Measurements from ENCODE around the gene SCAMP4.

Gene SCAMP4

DNA sequence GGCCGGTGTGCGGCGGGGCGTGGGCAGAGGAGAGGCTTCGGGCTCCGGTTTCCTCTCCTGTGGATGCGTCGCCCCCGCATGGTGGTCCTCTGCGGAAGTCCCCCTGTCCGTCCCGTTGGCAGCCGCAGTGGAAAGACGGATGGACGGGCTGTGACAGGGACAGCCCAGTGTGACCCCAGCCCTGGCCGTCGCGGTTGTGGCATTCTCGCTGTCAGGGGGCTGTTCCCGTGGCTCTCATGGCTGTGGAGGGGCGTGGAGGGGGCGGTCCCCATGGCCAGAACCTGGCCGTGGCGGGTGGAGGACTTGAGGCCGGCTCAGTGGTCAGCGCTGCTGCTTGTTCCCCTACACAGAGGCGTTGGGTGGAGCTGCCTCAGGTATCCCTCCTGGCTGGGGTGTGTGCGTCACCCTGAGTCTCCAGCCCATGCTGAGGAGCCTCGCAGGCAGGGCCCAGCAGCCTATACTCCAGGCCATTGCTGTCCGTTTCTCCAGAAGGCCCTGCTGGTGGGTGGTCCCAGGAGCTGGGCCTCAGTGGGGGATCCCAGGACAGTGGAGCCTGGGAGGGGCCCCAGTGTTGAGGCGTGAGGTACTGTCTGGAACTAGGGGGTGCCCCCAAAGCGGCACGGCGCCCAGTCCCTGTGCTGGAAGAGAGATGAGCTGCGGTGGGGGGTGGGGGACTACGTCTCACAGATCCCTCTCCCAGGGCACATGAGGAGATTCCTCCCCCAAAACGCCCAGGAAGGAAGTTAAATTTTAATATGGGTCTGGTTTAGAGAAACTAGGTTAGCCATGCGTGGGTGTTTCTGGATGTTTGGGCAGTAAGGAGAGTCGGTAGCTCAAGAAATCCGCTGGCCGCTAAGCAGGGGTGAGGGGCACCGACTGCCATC is 56.0 kb downstream of the SCAMP4 start:
- H4K12ac ChIP-seq (ENCODE audit: low read depth, low read length): no peak overlapping the region
- H3K9ac ChIP-seq (ENCODE audit: low read length): no peak overlapping the region
- no peak overlapping the region for H3K4me2 ChIP-seq (ENCODE audit: low read length)
- no peaks in the 10 kb centered on the region for H3K27me3 ChIP-seq (ENCODE audit: insufficient read depth, low read length)
- H3K4ac ChIP-seq (ENCODE audit: low read depth, low read length): no peak overlapping the region
- no peak overlapping the region for H2AK5ac ChIP-seq (ENCODE audit: low read length)
- no peak overlapping the region for H4K91ac ChIP-seq (ENCODE audit: low read depth, low read length)
- H2BK120ac ChIP-seq (ENCODE audit: insufficient read depth, low read length, poor library complexity): no peak overlapping the region
- H2AFZ ChIP-seq (ENCODE audit: insufficient read depth, low read length, poor library complexity): no peak overlapping the region
- no peak overlapping the region for H3K14ac ChIP-seq (ENCODE audit: low read length)
- no CpG with 5 or more reads among the region's 42 CpGs for WGBS (ENCODE audit: extremely low coverage, insufficient coverage, insufficient read length)
- no peaks in the 10 kb centered on the region for H3K4me1 ChIP-seq (ENCODE audit: control insufficient read depth in 1 of 2, insufficient read depth in 2 of 2, low read length in 2 of 2)
- no peak overlapping the region for H4K8ac ChIP-seq (ENCODE audit: low read depth, low read length)
- H3K4me3 ChIP-seq (ENCODE audit: low read depth, low read length): no peak overlapping the region
- peaks cover 2% of the 10 kb centered on the region for H3K79me2 ChIP-seq (ENCODE audit: control insufficient read depth, insufficient read depth, low read length, poor library complexity)
- H3K27ac ChIP-seq (ENCODE audit: low read depth, low read length): no peak overlapping the region
- no peak overlapping the region for H2BK5ac ChIP-seq (ENCODE audit: low read depth, low read length, poor library complexity)
- no peak overlapping the region for H3K18ac ChIP-seq (ENCODE audit: low read length)
- no peak for DNase-seq
- H3K23ac ChIP-seq (ENCODE audit: low read length): no peak overlapping the region
- H2BK12ac ChIP-seq (ENCODE audit: low read length): no peak overlapping the region
- H3K36me3 ChIP-seq (ENCODE audit: control insufficient read depth in 1 of 2, insufficient read depth in 2 of 2, low read length in 2 of 2): peaks cover 13 to 16% of the 10 kb centered on the region in 2 experiments
- H3K79me1 ChIP-seq (ENCODE audit: low read length): no peaks in the 10 kb centered on the region
- H3K9me3 ChIP-seq (ENCODE audit: insufficient read depth, low read depth, low read length): peaks cover 2% of the 10 kb centered on the region

DNA sequence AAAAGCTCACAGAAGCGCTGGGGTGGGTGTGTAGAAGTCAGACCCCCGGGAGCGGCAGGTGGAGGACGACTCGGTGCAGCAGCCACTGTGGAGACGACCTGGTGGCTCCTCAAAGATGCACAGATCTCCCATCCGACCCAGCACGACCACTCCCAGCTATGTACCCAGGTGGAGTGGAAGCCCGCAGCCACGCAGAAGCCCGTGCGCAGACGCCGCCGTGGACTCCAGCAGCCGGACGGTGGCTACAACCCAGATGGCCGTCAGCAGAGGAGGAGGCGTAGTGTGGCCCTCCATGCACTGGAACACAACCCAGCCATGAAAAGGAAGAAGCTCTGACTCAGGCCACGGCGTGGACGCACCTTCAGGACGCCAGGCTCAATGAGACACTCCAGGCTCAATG is 57.5 kb downstream of the SCAMP4 start:
- no peaks in the 10 kb centered on the region for H3K27me3 ChIP-seq (ENCODE audit: insufficient read depth, low read length)
- no peaks in the 10 kb centered on the region for H3K4me1 ChIP-seq (ENCODE audit: control insufficient read depth in 1 of 2, insufficient read depth in 2 of 2, low read length in 2 of 2)
- no peak overlapping the region for H4K12ac ChIP-seq (ENCODE audit: low read depth, low read length)
- no peak overlapping the region for H2AK5ac ChIP-seq (ENCODE audit: low read length)
- H2BK5ac ChIP-seq (ENCODE audit: low read depth, low read length, poor library complexity): no peak overlapping the region
- no peak overlapping the region for H3K18ac ChIP-seq (ENCODE audit: low read length)
- H3K9me3 ChIP-seq (ENCODE audit: insufficient read depth, low read depth, low read length): peaks cover 2% of the 10 kb centered on the region
- peak in 1 of 2 donors; percentile 29 for DNase-seq
- peaks cover 13 to 20% of the 10 kb centered on the region in 2 experiments for H3K36me3 ChIP-seq (ENCODE audit: control insufficient read depth in 1 of 2, insufficient read depth in 2 of 2, low read length in 2 of 2)
- H3K9ac ChIP-seq (ENCODE audit: low read length): no peak overlapping the region
- H3K27ac ChIP-seq (ENCODE audit: low read depth, low read length): no peak overlapping the region
- H3K23ac ChIP-seq (ENCODE audit: low read length): no peak overlapping the region
- H3K4me2 ChIP-seq (ENCODE audit: low read length): no peak overlapping the region
- no CpG with 5 or more reads among the region's 23 CpGs for WGBS (ENCODE audit: extremely low coverage, insufficient coverage, insufficient read length)
- H2BK12ac ChIP-seq (ENCODE audit: low read length): no peak overlapping the region
- no peak overlapping the region for H2AFZ ChIP-seq (ENCODE audit: insufficient read depth, low read length, poor library complexity)
- H4K8ac ChIP-seq (ENCODE audit: low read depth, low read length): no peak overlapping the region
- H4K91ac ChIP-seq (ENCODE audit: low read depth, low read length): no peak overlapping the region
- H3K4me3 ChIP-seq (ENCODE audit: low read depth, low read length): no peak overlapping the region
- H2BK120ac ChIP-seq (ENCODE audit: insufficient read depth, low read length, poor library complexity): no peak overlapping the region
- H3K79me1 ChIP-seq (ENCODE audit: low read length): no peaks in the 10 kb centered on the region
- peak overlapping the region; percentile 64 for H3K4ac ChIP-seq (ENCODE audit: low read depth, low read length)
- H3K14ac ChIP-seq (ENCODE audit: low read length): no peak overlapping the region
- H3K79me2 ChIP-seq (ENCODE audit: control insufficient read depth, insufficient read depth, low read length, poor library complexity): peaks cover 2% of the 10 kb centered on the region

DNA sequence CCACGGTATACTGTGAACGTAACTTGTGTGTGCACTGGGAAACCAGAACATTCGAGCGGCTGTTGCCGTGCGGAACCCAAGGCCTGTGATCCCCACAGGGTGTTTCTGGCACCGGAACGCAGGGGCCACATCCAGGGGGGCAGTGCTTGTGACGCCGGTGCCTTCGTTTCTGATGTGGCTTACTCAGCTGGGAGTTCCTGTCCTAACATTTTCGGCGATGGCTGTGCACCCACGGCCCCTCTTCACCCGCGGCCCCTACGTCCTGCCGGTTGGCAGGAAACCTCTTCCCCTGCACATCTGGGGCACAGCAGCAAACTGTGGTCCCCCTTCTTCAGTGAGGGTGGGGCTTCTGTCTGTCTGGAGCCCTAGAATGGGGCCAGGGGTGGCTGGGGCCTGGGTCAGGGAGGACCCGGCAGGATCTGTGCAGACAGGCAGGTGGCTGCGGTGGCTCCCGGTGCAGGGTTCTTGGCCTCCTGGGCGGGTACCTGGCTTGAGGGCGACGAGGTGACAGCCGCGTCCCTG is 61.9 kb downstream of the SCAMP4 start:
- Histone ChIP-seq H3K27me3 (ENCODE audit: insufficient read depth, low read length) (no peaks in the 10 kb centered on the region), H3K4ac (ENCODE audit: low read depth, low read length) (no peak overlapping the region), H3K36me3 (ENCODE audit: control insufficient read depth in 1 of 2, insufficient read depth in 2 of 2, low read length in 2 of 2) (peaks cover 34 to 43% of the 10 kb centered on the region in 2 experiments), H3K79me1 (ENCODE audit: low read length) (no peaks in the 10 kb centered on the region), H3K23ac (ENCODE audit: low read length) (no peak overlapping the region), H4K8ac (ENCODE audit: low read depth, low read length) (no peak overlapping the region), H2AK5ac (ENCODE audit: low read length) (no peak overlapping the region), H3K4me3 (ENCODE audit: low read depth, low read length) (no peak overlapping the region), H3K4me1 (ENCODE audit: control insufficient read depth in 1 of 2, insufficient read depth in 2 of 2, low read length in 2 of 2) (no peaks in the 10 kb centered on the region), H3K14ac (ENCODE audit: low read length) (no peak overlapping the region), H2BK5ac (ENCODE audit: low read depth, low read length, poor library complexity) (no peak overlapping the region), H4K91ac (ENCODE audit: low read depth, low read length) (no peak overlapping the region), H3K79me2 (ENCODE audit: control insufficient read depth, insufficient read depth, low read length, poor library complexity) (no peaks in the 10 kb centered on the region), H2BK120ac (ENCODE audit: insufficient read depth, low read length, poor library complexity) (no peak overlapping the region), H3K4me2 (ENCODE audit: low read length) (no peak overlapping the region), H2BK12ac (ENCODE audit: low read length) (no peak overlapping the region), H3K18ac (ENCODE audit: low read length) (no peak overlapping the region), H3K9me3 (ENCODE audit: insufficient read depth, low read depth, low read length) (peaks cover 4% of the 10 kb centered on the region), H4K12ac (ENCODE audit: low read depth, low read length) (no peak overlapping the region), H2AFZ (ENCODE audit: insufficient read depth, low read length, poor library complexity) (no peak overlapping the region), H3K9ac (ENCODE audit: low read length) (no peak overlapping the region), H3K27ac (ENCODE audit: low read depth, low read length) (no peak overlapping the region)
- no peak for DNase-seq
- whole genome bisulfite sequencing (ENCODE audit: extremely low coverage, insufficient coverage, insufficient read length): no CpG with 5 or more reads among the region's 26 CpGs

DNA sequence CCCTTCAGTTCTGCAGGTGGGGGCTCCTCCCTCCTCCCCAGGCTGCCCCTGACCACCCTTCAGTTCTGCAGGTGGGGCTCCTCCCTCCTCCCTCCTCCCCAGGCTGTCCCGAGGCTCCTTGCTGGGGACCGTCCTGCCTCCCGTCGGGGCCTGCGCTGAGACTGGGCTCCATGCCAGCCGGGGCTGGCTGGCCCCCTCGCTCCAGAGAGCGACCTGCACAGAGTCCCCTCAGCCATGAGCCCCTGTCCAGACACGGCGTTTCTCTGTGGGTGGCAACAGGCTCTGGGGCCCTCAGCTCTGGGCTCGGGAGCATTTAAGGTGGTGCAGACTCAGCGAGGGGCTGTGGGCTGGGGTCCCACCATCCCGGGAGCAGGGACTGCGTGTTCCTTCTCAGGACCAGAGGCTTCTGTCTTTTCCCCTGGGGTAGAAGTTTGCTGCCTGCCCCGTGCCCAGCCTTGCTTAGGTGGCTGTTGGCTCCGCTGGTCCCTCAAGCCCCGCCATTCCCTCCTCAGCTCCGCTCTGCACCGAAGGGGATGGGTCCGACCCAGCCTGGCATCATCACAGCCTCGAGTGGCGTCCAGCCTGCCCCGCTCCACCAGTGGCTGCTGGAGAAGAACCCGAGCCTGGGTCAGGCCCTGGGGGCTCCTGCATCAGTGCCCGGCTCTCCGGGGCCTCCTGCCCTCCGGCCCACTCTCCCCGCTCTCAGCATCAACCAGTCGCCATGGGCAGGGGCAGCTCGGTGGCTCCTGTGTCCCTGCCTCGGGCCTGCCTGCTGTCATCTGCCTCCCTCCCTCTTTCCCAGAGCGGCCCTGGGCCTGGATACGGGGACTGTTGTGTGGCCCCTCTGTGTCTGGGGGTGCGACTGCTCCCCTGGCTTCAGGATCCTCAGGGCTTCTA is 63.3 kb downstream of the SCAMP4 start:
- no peak overlapping the region for H2BK5ac ChIP-seq (ENCODE audit: low read depth, low read length, poor library complexity)
- no peak overlapping the region for H3K27ac ChIP-seq (ENCODE audit: low read depth, low read length)
- H3K27me3 ChIP-seq (ENCODE audit: insufficient read depth, low read length): no peaks in the 10 kb centered on the region
- H3K14ac ChIP-seq (ENCODE audit: low read length): no peak overlapping the region
- H3K9me3 ChIP-seq (ENCODE audit: insufficient read depth, low read depth, low read length): peaks cover 4% of the 10 kb centered on the region
- no peak overlapping the region for H2AK5ac ChIP-seq (ENCODE audit: low read length)
- H3K79me2 ChIP-seq (ENCODE audit: control insufficient read depth, insufficient read depth, low read length, poor library complexity): no peaks in the 10 kb centered on the region
- H4K8ac ChIP-seq (ENCODE audit: low read depth, low read length): no peak overlapping the region
- H2BK12ac ChIP-seq (ENCODE audit: low read length): no peak overlapping the region
- H3K4me1 ChIP-seq (ENCODE audit: control insufficient read depth in 1 of 2, insufficient read depth in 2 of 2, low read length in 2 of 2): no peaks in the 10 kb centered on the region
- WGBS (ENCODE audit: extremely low coverage, insufficient coverage, insufficient read length): no CpG with 5 or more reads among the region's 34 CpGs
- H3K4me3 ChIP-seq (ENCODE audit: low read depth, low read length): no peak overlapping the region
- H3K9ac ChIP-seq (ENCODE audit: low read length): no peak overlapping the region
- H3K4ac ChIP-seq (ENCODE audit: low read depth, low read length): peak overlapping the region; percentile 4
- DNase-seq: no peak
- no peak overlapping the region for H4K12ac ChIP-seq (ENCODE audit: low read depth, low read length)
- no peak overlapping the region for H2AFZ ChIP-seq (ENCODE audit: insufficient read depth, low read length, poor library complexity)
- H3K18ac ChIP-seq (ENCODE audit: low read length): peak overlapping the region; percentile 25
- no peak overlapping the region for H3K4me2 ChIP-seq (ENCODE audit: low read length)
- peaks cover 28 to 36% of the 10 kb centered on the region in 2 experiments for H3K36me3 ChIP-seq (ENCODE audit: control insufficient read depth in 1 of 2, insufficient read depth in 2 of 2, low read length in 2 of 2)
- no peak overlapping the region for H4K91ac ChIP-seq (ENCODE audit: low read depth, low read length)
- H3K23ac ChIP-seq (ENCODE audit: low read length): no peak overlapping the region
- no peaks in the 10 kb centered on the region for H3K79me1 ChIP-seq (ENCODE audit: low read length)
- H2BK120ac ChIP-seq (ENCODE audit: insufficient read depth, low read length, poor library complexity): no peak overlapping the region

Measured in trophoblast cell (in vitro differentiated cells and primary cell).